Measurements from ENCODE around the gene DOCK9.

- TF ChIP-seq E2F1 (CRISPR knock-in tag; IDR thresholded peaks at IDR 0.05) (no peak), CTCF (IDR thresholded peaks at IDR 0.05) (no peak), NR1H2 (CRISPR knock-in tag; IDR thresholded peaks at IDR 0.05) (no peak), AFF4 (CRISPR knock-in tag; IDR thresholded peaks at IDR 0.05; ENCODE audit: borderline replicate concordance) (no peak), FOXJ3 (CRISPR knock-in tag; IDR thresholded peaks at IDR 0.05; ENCODE audit: borderline replicate concordance) (no peak), HMGXB4 (CRISPR knock-in tag; IDR thresholded peaks at IDR 0.05) (no peak), KAT7 (CRISPR knock-in tag; IDR thresholded peaks at IDR 0.05; ENCODE audit: borderline replicate concordance) (no peak), ATF6 (CRISPR knock-in tag; IDR thresholded peaks at IDR 0.05) (no peak), MXD4 (CRISPR knock-in tag; IDR thresholded peaks at IDR 0.05; ENCODE audit: borderline replicate concordance) (no peak), SMAD3 (CRISPR knock-in tag; IDR thresholded peaks at IDR 0.05; ENCODE audit: borderline replicate concordance) (no peak), USF1 (CRISPR knock-in tag; IDR thresholded peaks at IDR 0.05) (no peak), MAX (CRISPR knock-in tag; IDR thresholded peaks at IDR 0.05) (no peak)
Measured at GRCh38 chr13:98773921-98774320, 203.9 kb downstream of the DOCK9 start.

All from WTC11 (cell line).